Measurements from ENCODE around the gene IFNA4. TPM values are rescaled to one million over a fixed set of nuclear protein-coding genes. Genes with fewer than 3 reads are reported as not detected.
"Not testable (repeated sequence)": the region's sequence is repeated elsewhere in the genome, so short reads cannot be mapped to it uniquely, and the experiment has no call there.

The IFNA4 gene
- total RNA-seq, 1 experiment from 2014 or later, result not detected

DNA sequence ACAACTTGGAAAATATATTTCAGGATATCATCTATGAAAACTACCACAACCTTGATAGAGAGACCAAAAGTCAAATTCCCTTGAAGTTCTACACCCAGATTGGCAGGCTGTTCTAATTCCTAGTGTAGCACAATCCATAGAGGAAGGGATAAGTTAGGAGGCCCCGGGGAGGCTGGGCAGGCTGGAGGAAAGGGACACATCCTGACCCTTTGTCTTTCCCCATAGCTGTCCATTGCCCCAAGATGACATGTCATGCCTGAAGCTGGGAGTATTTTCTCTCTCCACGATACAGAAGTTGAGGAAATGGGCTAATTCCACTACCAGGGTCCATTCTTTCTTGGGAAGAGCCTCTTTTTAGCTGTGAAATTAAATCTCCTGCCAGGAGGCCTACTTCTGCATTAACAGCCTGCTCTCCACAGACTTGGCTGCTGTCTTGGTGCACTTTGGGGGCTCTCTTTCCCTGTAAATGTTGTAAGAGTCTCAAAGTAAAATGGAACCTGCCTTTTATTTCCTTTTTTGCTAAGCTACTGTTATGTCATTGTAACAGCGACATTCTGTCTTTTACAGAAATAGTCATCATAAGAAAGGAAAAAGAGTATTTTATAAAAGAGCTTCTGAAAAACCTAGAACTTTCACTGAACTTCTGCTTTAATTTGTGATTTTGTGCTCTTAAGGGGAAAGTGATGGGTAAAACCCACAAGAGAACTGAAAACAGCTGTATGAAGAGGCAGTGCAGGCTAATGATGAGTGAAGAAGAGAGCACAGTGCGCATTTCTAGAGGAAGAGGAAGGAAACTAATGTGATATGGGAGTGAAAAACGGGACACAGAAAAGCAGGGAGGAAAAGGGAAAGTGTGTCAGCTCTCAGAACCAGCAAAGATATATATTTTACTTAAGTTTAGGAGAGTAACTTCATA, 26.3 kb upstream of the IFNA4 start:
- H3K9me2 ChIP-seq (ENCODE audit: insufficient read depth); H3K9ac ChIP-seq (ENCODE audit: low read length); intact Hi-C loops (cut with micrococcal nuclease); H4K20me1 ChIP-seq (ENCODE audit: insufficient read depth); H3K27me3 ChIP-seq (ENCODE audit: insufficient read depth, low read length); H3K4me2 ChIP-seq (ENCODE audit: low read length); H3K4me3 ChIP-seq (replicated peaks in 1 of 2; ENCODE audit: low read depth in 1 of 2, low read length in 2 of 2); BruUV-seq (replicated peaks); H3K27ac ChIP-seq (ENCODE audit: low read depth, low read length); H3K4me1 ChIP-seq (ENCODE audit: control insufficient read depth in 1 of 2, insufficient read depth in 2 of 2, low read length in 2 of 2); H3K79me2 ChIP-seq (ENCODE audit: insufficient read depth, low read length); H3K36me3 ChIP-seq (ENCODE audit: control insufficient read depth in 1 of 2, insufficient read depth in 2 of 2, low read length in 2 of 2); H3K9me3 ChIP-seq (ENCODE audit: control insufficient read depth in 1 of 2, insufficient read depth in 1 of 2, low read depth in 1 of 2, low read length in 2 of 2): not testable (repeated sequence)
- ChIA-PET RAD21 (ENCODE audit: low non-redundant PET in 1 of 2, low total read pairs in 2 of 2, uncharacterized antibody in 2 of 2, unreplicated experiment in 2 of 2) (interaction anchor here in 1 of 2 experiments (0.7 kb wide), 1 partner anchor 18 kb away, joined by 3 read pairs; no protein-coding TSS in a partner anchor), POLR2A (interaction anchor here (1.3 kb wide), 1 partner anchor 18 kb away, joined by 4 read pairs; no protein-coding TSS in a partner anchor), CTCF (interaction anchor here (0.6 to 2.5 kb wide), 8 partner anchors 18 to 262 kb away, joined by 3 to 24 read pairs (median 5); no protein-coding TSS in a partner anchor)
- DNase-seq (ENCODE audit: low read depth, low spot score) (peak; percentile 2), ATAC-seq (peak; percentile 78)
- TF ChIP-seq, protein P1, sequence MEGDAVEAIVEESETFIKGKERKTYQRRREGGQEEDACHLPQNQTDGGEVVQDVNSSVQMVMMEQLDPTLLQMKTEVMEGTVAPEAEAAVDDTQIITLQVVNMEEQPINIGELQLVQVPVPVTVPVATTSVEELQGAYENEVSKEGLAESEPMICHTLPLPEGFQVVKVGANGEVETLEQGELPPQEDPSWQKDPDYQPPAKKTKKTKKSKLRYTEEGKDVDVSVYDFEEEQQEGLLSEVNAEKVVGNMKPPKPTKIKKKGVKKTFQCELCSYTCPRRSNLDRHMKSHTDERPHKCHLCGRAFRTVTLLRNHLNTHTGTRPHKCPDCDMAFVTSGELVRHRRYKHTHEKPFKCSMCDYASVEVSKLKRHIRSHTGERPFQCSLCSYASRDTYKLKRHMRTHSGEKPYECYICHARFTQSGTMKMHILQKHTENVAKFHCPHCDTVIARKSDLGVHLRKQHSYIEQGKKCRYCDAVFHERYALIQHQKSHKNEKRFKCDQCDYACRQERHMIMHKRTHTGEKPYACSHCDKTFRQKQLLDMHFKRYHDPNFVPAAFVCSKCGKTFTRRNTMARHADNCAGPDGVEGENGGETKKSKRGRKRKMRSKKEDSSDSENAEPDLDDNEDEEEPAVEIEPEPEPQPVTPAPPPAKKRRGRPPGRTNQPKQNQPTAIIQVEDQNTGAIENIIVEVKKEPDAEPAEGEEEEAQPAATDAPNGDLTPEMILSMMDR (IDR thresholded peaks at IDR 0.05 in 2 of 3, conservative IDR thresholded peaks at IDR 0.05 in 1 of 3; ENCODE audit: borderline replicate concordance in 1 of 3, insufficient read depth in 1 of 3, low read depth in 2 of 3, low read length in 2 of 3), result peak; percentile 34 to 66 (median 59); a peak in 5 of 6 replicates
- peak; percentile 61 for TF ChIP-seq RAD21 (IDR thresholded peaks at IDR 0.05; ENCODE audit: low read depth)
- H2AFZ ChIP-seq (ENCODE audit: low read depth, low read length, poor library complexity, severe bottlenecking), result peak overlapping the region; percentile 68

DNA sequence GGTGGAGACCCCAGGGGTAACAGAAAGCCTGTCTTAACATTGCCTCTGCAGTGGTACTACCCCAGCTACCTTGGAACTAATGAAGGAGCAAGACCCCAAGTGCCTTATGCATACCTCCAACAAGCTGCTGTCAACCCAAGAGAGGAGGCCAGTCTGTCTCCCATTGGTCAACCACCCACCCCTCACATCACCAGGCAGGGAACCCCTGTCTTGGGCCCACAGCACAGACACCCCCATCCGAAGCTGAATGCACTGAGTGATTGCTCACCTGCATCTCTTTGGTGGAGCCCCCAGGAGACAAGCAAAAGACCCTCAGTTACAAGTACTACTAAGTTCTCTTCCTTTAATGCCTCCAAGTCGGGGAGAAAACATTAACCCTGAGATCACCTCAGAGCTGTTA, 24.8 kb upstream of the IFNA4 start:
- H3K9me3 ChIP-seq (ENCODE audit: control insufficient read depth in 1 of 2, insufficient read depth in 1 of 2, low read depth in 1 of 2, low read length in 2 of 2); ATAC-seq; H3K27me3 ChIP-seq (ENCODE audit: insufficient read depth, low read length); H3K9me2 ChIP-seq (ENCODE audit: insufficient read depth); H3K27ac ChIP-seq (ENCODE audit: low read depth, low read length); POLR2A ChIA-PET; RAD21 ChIA-PET (ENCODE audit: low non-redundant PET in 1 of 2, low total read pairs in 2 of 2, uncharacterized antibody in 2 of 2, unreplicated experiment in 2 of 2); H3K4me1 ChIP-seq (ENCODE audit: control insufficient read depth in 1 of 2, insufficient read depth in 2 of 2, low read length in 2 of 2); H3K4me3 ChIP-seq (replicated peaks in 1 of 2; ENCODE audit: low read depth in 1 of 2, low read length in 2 of 2); H3K36me3 ChIP-seq (ENCODE audit: control insufficient read depth in 1 of 2, insufficient read depth in 2 of 2, low read length in 2 of 2); H4K20me1 ChIP-seq (ENCODE audit: insufficient read depth); BruUV-seq (replicated peaks); H3K9ac ChIP-seq (ENCODE audit: low read length); H2AFZ ChIP-seq (ENCODE audit: low read depth, low read length, poor library complexity, severe bottlenecking); H3K79me2 ChIP-seq (ENCODE audit: insufficient read depth, low read length); intact Hi-C loops (cut with micrococcal nuclease); DNase-seq (ENCODE audit: low read depth, low spot score); H3K4me2 ChIP-seq (ENCODE audit: low read length): not testable (repeated sequence)
- CTCF ChIA-PET, result interaction anchor here (2.5 kb wide), 2 partner anchors 17 to 184 kb away, joined by 6 to 24 read pairs; no protein-coding TSS in a partner anchor

DNA sequence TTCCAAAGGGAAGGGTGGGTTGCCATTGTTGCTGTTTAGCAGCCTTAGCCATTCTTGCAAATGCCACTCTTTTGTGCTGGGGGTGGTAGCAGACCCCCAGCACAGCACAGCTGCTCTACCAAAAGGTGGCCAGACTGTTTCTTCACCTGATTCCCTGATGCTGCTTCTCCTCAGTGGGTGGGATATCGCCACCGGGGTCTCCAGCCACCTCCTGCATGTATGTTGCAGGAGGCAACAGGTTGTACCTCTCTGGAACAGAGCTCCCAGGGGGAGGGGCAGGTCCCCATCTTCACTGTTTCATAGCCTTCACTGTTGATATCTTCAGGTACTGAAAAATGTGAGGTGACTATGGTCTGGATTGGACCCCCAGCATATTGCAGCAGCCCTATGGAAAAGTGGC, 23.4 kb upstream of the IFNA4 start:
- ATAC-seq; RAD21 ChIA-PET (ENCODE audit: low non-redundant PET in 1 of 2, low total read pairs in 2 of 2, uncharacterized antibody in 2 of 2, unreplicated experiment in 2 of 2); DNase-seq (ENCODE audit: low read depth, low spot score); H3K27me3 ChIP-seq (ENCODE audit: insufficient read depth, low read length); H2AFZ ChIP-seq (ENCODE audit: low read depth, low read length, poor library complexity, severe bottlenecking); H3K9me3 ChIP-seq (ENCODE audit: control insufficient read depth in 1 of 2, insufficient read depth in 1 of 2, low read depth in 1 of 2, low read length in 2 of 2); intact Hi-C loops (cut with micrococcal nuclease); H3K36me3 ChIP-seq (ENCODE audit: control insufficient read depth in 1 of 2, insufficient read depth in 2 of 2, low read length in 2 of 2); H3K4me3 ChIP-seq (replicated peaks in 1 of 2; ENCODE audit: low read depth in 1 of 2, low read length in 2 of 2); POLR2A ChIA-PET; H3K9me2 ChIP-seq (ENCODE audit: insufficient read depth); H3K9ac ChIP-seq (ENCODE audit: low read length); H3K79me2 ChIP-seq (ENCODE audit: insufficient read depth, low read length); H4K20me1 ChIP-seq (ENCODE audit: insufficient read depth); H3K4me1 ChIP-seq (ENCODE audit: control insufficient read depth in 1 of 2, insufficient read depth in 2 of 2, low read length in 2 of 2); BruUV-seq (replicated peaks); H3K4me2 ChIP-seq (ENCODE audit: low read length); H3K27ac ChIP-seq (ENCODE audit: low read depth, low read length): not testable (repeated sequence)
- CTCF ChIA-PET, result interaction anchor here (1.5 kb wide), 1 partner anchor 15 kb away, joined by 5 read pairs; no protein-coding TSS in a partner anchor
